Tibial nerve (tissue), 4 donors: ENCODE measurements around the gene SLC52A3. TPM values are rescaled to one million over a fixed set of nuclear protein-coding genes. Genes with fewer than 3 reads are reported as not detected.

Experiments
- DNase-seq, 2 donors: peaks; one replicate each; pipeline ENCODE4 v3.0.0-alpha.2; 2019; ENCODE audit warnings: low spot score in 2 of 2
- H3K27ac ChIP-seq, 4 donors: fragments of 200-600 bp; sonication (generic) in 3 of 4; one replicate each; pipeline ENCODE4 v1.5.1; 2017 to 2019; ENCODE audit warnings: mild to moderate bottlenecking in 1 of 4
- H3K27me3 ChIP-seq, 2 donors: fragments of 200-600 bp; sonication (generic) in 1 of 2; one replicate each; pipeline versions ENCODE4 v1.5.1 to v1.6.0; 2017 to 2019
- H3K36me3 ChIP-seq, 3 donors: fragments of 200-600 bp; sonication (generic); one replicate each; pipeline ENCODE4 v1.5.1; 2018 to 2019
- H3K4me1 ChIP-seq, 4 donors: fragments of 200-600 bp; sonication (generic) in 3 of 4; one replicate each; pipeline ENCODE4 v1.5.1; 2017 to 2019
- H3K4me3 ChIP-seq, 4 donors: fragments of 200-600 bp; sonication (generic) in 3 of 4; one replicate each; pipeline ENCODE4 v1.5.1; 2017 to 2019; ENCODE audit warnings: mild to moderate bottlenecking in 1 of 4, moderate library complexity in 1 of 4
- H3K9me3 ChIP-seq, 4 donors: fragments of 200-600 bp; sonication (generic) in 3 of 4; one replicate each; pipeline ENCODE4 v1.5.1; 2017 to 2019
- CTCF ChIP-seq, 5 experiments: fragments of 200-600 bp in 3 of 5; fragments of 450-650 bp in 2 of 5; sonication (generic) in 3 of 5; IDR thresholded peaks; one replicate each; pipeline ENCODE4 v1.5.1; 2016 to 2019; ENCODE audit warnings: antibody characterized with exemption in 5 of 5, mild to moderate bottlenecking in 3 of 5, moderate library complexity in 2 of 5
- EP300 ChIP-seq, 2 donors: sonication (generic); formaldehyde crosslinking; IDR thresholded peaks; one replicate each; pipeline ENCODE4 v1.6.1; 2017; ENCODE audit warnings: antibody characterized with exemption in 2 of 2, mild to moderate bottlenecking in 1 of 2
- POLR2A ChIP-seq, 2 donors: fragments of 450-650 bp; IDR thresholded peaks; one replicate each; pipeline ENCODE4 v1.6.1; 2017; ENCODE audit warnings: antibody characterized with exemption in 2 of 2, mild to moderate bottlenecking in 2 of 2, moderate library complexity in 2 of 2
- WGBS, 2 donors: methylation state at CpG; one replicate each; pipeline ENCODE4 v1.1.5; 2018; 5-methylcytosine and 5-hydroxymethylcytosine counted together
- total RNA-seq, 4 donors: library from RNA; depleted of rRNA; stranded (reverse); fragments of >200 nt; gene quantifications; one replicate each; pipeline ENCODE4 v1.1.0, GENCODE V29; 2016

SLC52A3 gene
- total RNA-seq, 4 donors from 2014 or later: 0.42 to 13.2 (median 2.4) TPM

GRCh38 chr20:755941-756340 is 12.4 kb downstream of the SLC52A3 start:
- peaks cover 0 to 9% of the 10 kb centered on the region in 2 donors for H3K27me3 ChIP-seq
- WGBS, 2 donors: 47 to 53% methylated on average over 6 of the region's 6 CpGs
- no peak for TF ChIP-seq POLR2A (IDR thresholded peaks at IDR 0.05)
- no peak for TF ChIP-seq EP300 (IDR thresholded peaks at IDR 0.05)
- TF ChIP-seq CTCF (IDR thresholded peaks at IDR 0.05): no peak
- H3K27ac ChIP-seq: no peak overlapping the region
- no peaks in the 10 kb centered on the region for H3K4me1 ChIP-seq
- no peak for DNase-seq
- no peaks in the 10 kb centered on the region for H3K9me3 ChIP-seq
- no peaks in the 10 kb centered on the region for H3K36me3 ChIP-seq
- H3K4me3 ChIP-seq: no peak overlapping the region

- Histone ChIP-seq H3K36me3 (no peaks in the 10 kb centered on the region), H3K4me3 (no peak overlapping the region), H3K27me3 (no peaks in the 10 kb centered on the region), H3K4me1 (no peaks in the 10 kb centered on the region), H3K9me3 (no peaks in the 10 kb centered on the region), H3K27ac (no peak overlapping the region)
- no peak for DNase-seq
- no peak for TF ChIP-seq POLR2A (IDR thresholded peaks at IDR 0.05)
- TF ChIP-seq CTCF (IDR thresholded peaks at IDR 0.05): no peak
- no peak for TF ChIP-seq EP300 (IDR thresholded peaks at IDR 0.05)
- WGBS, 2 donors: 82 to 85% methylated on average over 3 of the region's 3 CpGs
Observed at GRCh38 chr20:754904-755303, 13.4 kb downstream of the SLC52A3 start.

- H3K36me3 ChIP-seq: no peaks in the 10 kb centered on the region
- no peaks in the 10 kb centered on the region for H3K9me3 ChIP-seq
- no peak overlapping the region for H3K4me3 ChIP-seq
- DNase-seq: no peak
- no peak overlapping the region for H3K27ac ChIP-seq
- no peaks in the 10 kb centered on the region for H3K4me1 ChIP-seq
- H3K27me3 ChIP-seq: no peaks in the 10 kb centered on the region
- TF ChIP-seq EP300 (IDR thresholded peaks at IDR 0.05): no peak
- WGBS, 2 donors: 63 to 70% methylated on average over 10 of the region's 10 CpGs
Observed at GRCh38 chr20:753897-754635, 14.2 kb downstream of the SLC52A3 start.

- no peak for TF ChIP-seq POLR2A (IDR thresholded peaks at IDR 0.05)
- no peak for TF ChIP-seq CTCF (IDR thresholded peaks at IDR 0.05)
- Histone ChIP-seq H3K4me3 (no peak overlapping the region), H3K4me1 (no peaks in the 10 kb centered on the region), H3K36me3 (no peaks in the 10 kb centered on the region), H3K27me3 (no peaks in the 10 kb centered on the region), H3K9me3 (no peaks in the 10 kb centered on the region), H3K27ac (no peak overlapping the region)
- no peak for DNase-seq
- 56 to 66% methylated on average over 3 of the region's 3 CpGs for WGBS, 2 donors
Observed at GRCh38 chr20:753136-753535, 15.2 kb downstream of the SLC52A3 start.

- 58 to 70% methylated on average over 5 of the region's 5 CpGs for WGBS, 2 donors
- DNase-seq: no peak
- no peaks in the 10 kb centered on the region for H3K4me1 ChIP-seq
- no peaks in the 10 kb centered on the region for H3K9me3 ChIP-seq
- no peaks in the 10 kb centered on the region for H3K27me3 ChIP-seq
- H3K4me3 ChIP-seq: no peak overlapping the region
- H3K27ac ChIP-seq: no peak overlapping the region
- TF ChIP-seq CTCF (IDR thresholded peaks at IDR 0.05) (no peak), POLR2A (IDR thresholded peaks at IDR 0.05) (no peak), EP300 (IDR thresholded peaks at IDR 0.05) (no peak)
- no peaks in the 10 kb centered on the region for H3K36me3 ChIP-seq
Observed at GRCh38 chr20:752291-752690, 16.0 kb downstream of the SLC52A3 start.
